HL-60 (cell line): ENCODE results near the gene SNAPC5.

Experiments used
- GABPA ChIP-seq: IDR thresholded peaks from 2 replicates; pipeline ENCODE4 v1.6.1; 2012; ENCODE audit warnings: low read depth
- POLR2AphosphoS5 ChIP-seq: IDR thresholded peaks from 2 replicates; pipeline ENCODE4 v1.6.1; 2012; ENCODE audit warnings: low read depth
- TF ChIP-seq, protein P1 (sequence below): IDR thresholded peaks from one replicate; pipeline ENCODE4 v1.5.1; 2011; ENCODE audit warnings: low read length, control low read depth, inconsistent platforms; ENCODE audit not compliant: insufficient read depth
- TF ChIP-seq, protein P2 (sequence below): IDR thresholded peaks from 2 replicates; pipeline ENCODE4 v1.6.1; 2012; ENCODE audit warnings: low read depth; ENCODE audit not compliant: insufficient replicate concordance

DNA sequence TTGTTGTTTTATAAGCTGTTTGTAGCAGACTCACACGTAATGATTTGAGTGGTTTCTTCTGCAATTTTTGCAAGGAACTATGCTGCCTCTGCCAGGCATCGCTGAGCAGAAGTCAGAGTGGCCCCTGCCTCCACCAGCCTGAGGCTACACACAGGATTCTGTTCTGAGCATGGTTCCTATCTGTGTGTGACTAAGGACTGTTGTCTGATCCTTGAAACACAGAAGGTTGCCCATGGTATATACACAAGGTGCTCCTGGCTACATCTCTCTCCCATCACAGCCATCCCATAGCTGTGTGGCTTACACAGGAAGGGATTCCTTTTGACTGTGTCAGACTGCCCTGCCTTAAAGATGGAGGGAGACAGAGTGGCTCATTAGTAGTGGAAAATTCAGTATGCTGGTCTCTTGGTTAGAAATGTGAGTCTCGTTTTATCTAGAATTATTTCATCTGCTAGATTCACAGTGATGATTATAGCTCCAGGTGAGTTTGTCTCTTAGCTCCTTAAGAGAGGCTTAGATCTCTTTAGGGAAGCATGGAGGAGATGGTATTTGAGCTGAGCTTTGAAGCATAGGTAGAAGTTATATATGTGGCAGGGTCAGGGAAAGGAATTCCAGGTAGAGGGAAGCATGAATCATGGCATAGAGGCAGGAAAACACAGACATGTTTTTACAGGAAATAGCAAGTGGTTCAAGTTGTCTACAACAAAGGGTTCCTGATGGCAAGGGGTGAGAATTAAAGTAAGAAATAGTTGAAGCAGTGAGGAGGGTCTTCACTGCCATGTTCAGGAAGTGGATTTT, 37.5 kb downstream of the SNAPC5 start:
- TF ChIP-seq, protein P1, sequence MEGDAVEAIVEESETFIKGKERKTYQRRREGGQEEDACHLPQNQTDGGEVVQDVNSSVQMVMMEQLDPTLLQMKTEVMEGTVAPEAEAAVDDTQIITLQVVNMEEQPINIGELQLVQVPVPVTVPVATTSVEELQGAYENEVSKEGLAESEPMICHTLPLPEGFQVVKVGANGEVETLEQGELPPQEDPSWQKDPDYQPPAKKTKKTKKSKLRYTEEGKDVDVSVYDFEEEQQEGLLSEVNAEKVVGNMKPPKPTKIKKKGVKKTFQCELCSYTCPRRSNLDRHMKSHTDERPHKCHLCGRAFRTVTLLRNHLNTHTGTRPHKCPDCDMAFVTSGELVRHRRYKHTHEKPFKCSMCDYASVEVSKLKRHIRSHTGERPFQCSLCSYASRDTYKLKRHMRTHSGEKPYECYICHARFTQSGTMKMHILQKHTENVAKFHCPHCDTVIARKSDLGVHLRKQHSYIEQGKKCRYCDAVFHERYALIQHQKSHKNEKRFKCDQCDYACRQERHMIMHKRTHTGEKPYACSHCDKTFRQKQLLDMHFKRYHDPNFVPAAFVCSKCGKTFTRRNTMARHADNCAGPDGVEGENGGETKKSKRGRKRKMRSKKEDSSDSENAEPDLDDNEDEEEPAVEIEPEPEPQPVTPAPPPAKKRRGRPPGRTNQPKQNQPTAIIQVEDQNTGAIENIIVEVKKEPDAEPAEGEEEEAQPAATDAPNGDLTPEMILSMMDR: no peak
- TF ChIP-seq POLR2AphosphoS5 (no peak), GABPA (no peak)
- TF ChIP-seq, protein P2, sequence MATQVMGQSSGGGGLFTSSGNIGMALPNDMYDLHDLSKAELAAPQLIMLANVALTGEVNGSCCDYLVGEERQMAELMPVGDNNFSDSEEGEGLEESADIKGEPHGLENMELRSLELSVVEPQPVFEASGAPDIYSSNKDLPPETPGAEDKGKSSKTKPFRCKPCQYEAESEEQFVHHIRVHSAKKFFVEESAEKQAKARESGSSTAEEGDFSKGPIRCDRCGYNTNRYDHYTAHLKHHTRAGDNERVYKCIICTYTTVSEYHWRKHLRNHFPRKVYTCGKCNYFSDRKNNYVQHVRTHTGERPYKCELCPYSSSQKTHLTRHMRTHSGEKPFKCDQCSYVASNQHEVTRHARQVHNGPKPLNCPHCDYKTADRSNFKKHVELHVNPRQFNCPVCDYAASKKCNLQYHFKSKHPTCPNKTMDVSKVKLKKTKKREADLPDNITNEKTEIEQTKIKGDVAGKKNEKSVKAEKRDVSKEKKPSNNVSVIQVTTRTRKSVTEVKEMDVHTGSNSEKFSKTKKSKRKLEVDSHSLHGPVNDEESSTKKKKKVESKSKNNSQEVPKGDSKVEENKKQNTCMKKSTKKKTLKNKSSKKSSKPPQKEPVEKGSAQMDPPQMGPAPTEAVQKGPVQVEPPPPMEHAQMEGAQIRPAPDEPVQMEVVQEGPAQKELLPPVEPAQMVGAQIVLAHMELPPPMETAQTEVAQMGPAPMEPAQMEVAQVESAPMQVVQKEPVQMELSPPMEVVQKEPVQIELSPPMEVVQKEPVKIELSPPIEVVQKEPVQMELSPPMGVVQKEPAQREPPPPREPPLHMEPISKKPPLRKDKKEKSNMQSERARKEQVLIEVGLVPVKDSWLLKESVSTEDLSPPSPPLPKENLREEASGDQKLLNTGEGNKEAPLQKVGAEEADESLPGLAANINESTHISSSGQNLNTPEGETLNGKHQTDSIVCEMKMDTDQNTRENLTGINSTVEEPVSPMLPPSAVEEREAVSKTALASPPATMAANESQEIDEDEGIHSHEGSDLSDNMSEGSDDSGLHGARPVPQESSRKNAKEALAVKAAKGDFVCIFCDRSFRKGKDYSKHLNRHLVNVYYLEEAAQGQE: no peak
